BLaER1 treated with 17β-estradiol and CSF1 and Interleukin-3, amounts not matched to agents 10 nM and 100 nM (cell line): Measurements from ENCODE around the gene TTF2.
A peak's percentile ranks its signal among the peaks of the same experiment; 100 is the strongest.

Experiments used
- H3K27ac ChIP-seq, 11 experiments: shearing (Covaris generic); formaldehyde crosslinking; 2 replicates each; pipeline ENCODE4 v1.8.1; 2022
- H3K27me3 ChIP-seq, 11 experiments: shearing (Covaris generic); formaldehyde crosslinking; 2 replicates each; pipeline ENCODE4 v1.8.1; 2022
- H3K36me3 ChIP-seq, 11 experiments: shearing (Covaris generic); formaldehyde crosslinking; 2 replicates each; pipeline ENCODE4 v1.8.1; 2022
- H3K4me1 ChIP-seq, 10 experiments: shearing (Covaris generic); formaldehyde crosslinking; 2 replicates each; pipeline ENCODE4 v1.8.1; 2022
- H3K4me2 ChIP-seq, 11 experiments: shearing (Covaris generic); formaldehyde crosslinking; 2 replicates each; pipeline ENCODE4 v1.8.1; 2022
- H3K4me3 ChIP-seq, 10 experiments: shearing (Covaris generic); formaldehyde crosslinking; 2 replicates each; pipeline ENCODE4 v1.8.1; 2022
- H3K9ac ChIP-seq, 11 experiments: shearing (Covaris generic); formaldehyde crosslinking; 2 replicates each; pipeline ENCODE4 v1.8.1; 2022
- H3K9me3 ChIP-seq, 11 experiments: shearing (Covaris generic); formaldehyde crosslinking; replicated peaks in 1 of 11; 2 replicates each; pipeline ENCODE4 v1.8.1; 2022
- H4K20me1 ChIP-seq, 11 experiments: shearing (Covaris generic); formaldehyde crosslinking; 2 replicates each; pipeline ENCODE4 v1.8.1; 2022
- Cebpa-rat ChIP-seq, 11 experiments: shearing (Covaris generic); IDR thresholded peaks; 2 replicates each; pipeline ENCODE4 v1.8.1; 2022

The TTF2 gene

DNA sequence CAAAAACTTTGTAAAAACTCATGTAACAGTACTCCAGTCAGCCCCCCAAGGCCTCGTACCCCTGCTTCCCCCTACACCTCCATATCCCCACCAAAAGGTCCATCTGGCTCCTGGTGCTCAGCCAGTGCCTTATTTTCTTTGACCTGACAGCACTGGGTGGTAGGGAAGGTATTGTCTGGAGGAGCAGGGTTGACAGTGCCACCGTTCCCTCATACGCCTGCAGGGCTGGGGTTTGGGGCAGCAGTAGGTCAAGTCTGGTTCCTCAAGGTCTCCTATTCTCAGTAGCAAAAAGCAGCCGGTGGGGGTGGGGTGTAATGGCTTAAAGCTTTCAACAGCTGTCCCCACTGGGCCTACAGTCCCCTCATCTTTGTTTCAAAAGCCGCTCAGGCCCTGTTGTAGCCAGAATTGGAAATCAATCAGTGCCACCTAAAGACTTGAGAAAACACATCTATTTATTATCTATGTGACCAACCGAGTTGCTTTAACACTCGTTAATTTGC is 25.3 kb upstream of the TTF2 start:
- peak overlapping the region in 6 of 11 experiments; percentile 10 to 78 (median 68); a peak in 7 of 22 replicates for H3K4me2 ChIP-seq
- H3K27ac ChIP-seq, result no peak overlapping the region
- no peaks in the 10 kb centered on the region for H4K20me1 ChIP-seq
- H3K4me3 ChIP-seq, result no peak overlapping the region
- no peak for TF ChIP-seq Cebpa-rat (IDR thresholded peaks at IDR 0.05)
- no peaks in the 10 kb centered on the region for H3K9me3 ChIP-seq
- H3K27me3 ChIP-seq, result no peaks in the 10 kb centered on the region
- H3K4me1 ChIP-seq, result peaks cover 31 to 63% (median 56%) of the 10 kb centered on the region in 10 experiments
- no peak overlapping the region for H3K9ac ChIP-seq
- H3K36me3 ChIP-seq, result peaks cover 0 to 82% (median 0%) of the 10 kb centered on the region in 11 experiments; a peak in 9 of 22 replicates

- peaks cover 36 to 66% (median 54%) of the 10 kb centered on the region in 10 experiments for H3K4me1 ChIP-seq
- H3K4me3 ChIP-seq, result no peak overlapping the region
- peak overlapping the region in 3 of 11 experiments; percentile 24 to 36 (median 35); a peak in 5 of 22 replicates for H3K27ac ChIP-seq
- H3K36me3 ChIP-seq, result peaks cover 0 to 70% (median 0%) of the 10 kb centered on the region in 11 experiments; a peak in 9 of 22 replicates
- H3K4me2 ChIP-seq, result peak overlapping the region in 10 of 11 experiments; percentile 8 to 72 (median 59); a peak in 16 of 22 replicates
- no peaks in the 10 kb centered on the region for H4K20me1 ChIP-seq
- no peaks in the 10 kb centered on the region for H3K27me3 ChIP-seq
- H3K9ac ChIP-seq, result no peak overlapping the region
- H3K9me3 ChIP-seq, result no peaks in the 10 kb centered on the region
- TF ChIP-seq Cebpa-rat (IDR thresholded peaks at IDR 0.05), result 0 out of 22 replicates have a peak, but pooled peaks of 1 of the 11 experiments have one; percentile 20
Measured at GRCh38 chr1:117036018-117036461, 24.1 kb upstream of the TTF2 start.

DNA sequence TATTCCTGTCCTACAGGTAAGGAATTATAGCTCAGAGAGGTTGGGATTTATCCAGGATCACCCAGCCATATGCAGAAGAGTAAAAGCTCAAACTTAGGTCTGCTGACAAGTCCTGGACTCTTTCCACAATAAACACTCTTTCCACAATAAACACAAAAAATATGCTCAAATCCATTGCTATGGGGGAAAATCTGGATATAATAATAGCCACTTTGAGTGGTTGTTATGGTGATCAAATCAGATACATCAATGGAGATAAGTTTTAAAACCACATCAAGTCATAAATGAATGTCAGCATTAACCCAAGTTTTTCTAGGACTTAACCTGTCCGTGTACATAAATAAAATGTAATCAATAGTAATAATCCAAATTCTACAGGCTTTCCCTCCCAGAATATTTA is 22.3 kb upstream of the TTF2 start:
- peaks cover 30 to 54% (median 39%) of the 10 kb centered on the region in 10 experiments for H3K4me1 ChIP-seq
- no peaks in the 10 kb centered on the region for H4K20me1 ChIP-seq
- no peak for TF ChIP-seq Cebpa-rat (IDR thresholded peaks at IDR 0.05)
- no peak overlapping the region for H3K4me2 ChIP-seq
- peaks cover 0 to 52% (median 0%) of the 10 kb centered on the region in 11 experiments; a peak in 9 of 22 replicates for H3K36me3 ChIP-seq
- peaks cover 0 to 8% (median 0%) of the 10 kb centered on the region in 11 experiments; a peak in 3 of 22 replicates for H3K9me3 ChIP-seq
- no peak overlapping the region for H3K27ac ChIP-seq
- no peak overlapping the region for H3K4me3 ChIP-seq
- no peaks in the 10 kb centered on the region for H3K27me3 ChIP-seq
- H3K9ac ChIP-seq, result no peak overlapping the region

GRCh38 chr1:117038236-117038635 is 21.9 kb upstream of the TTF2 start:
- H3K36me3 ChIP-seq, result peaks cover 0 to 52% (median 0%) of the 10 kb centered on the region in 11 experiments; a peak in 9 of 22 replicates
- peak overlapping the region in 4 of 11 experiments; percentile 1 to 49 (median 12); a peak in 1 of 22 replicates for H3K4me2 ChIP-seq

GRCh38 chr1:117044217-117044616 is 15.9 kb upstream of the TTF2 start:
- Histone ChIP-seq H3K9ac (no peak overlapping the region), H4K20me1 (no peaks in the 10 kb centered on the region), H3K27ac (no peak overlapping the region), H3K4me3 (no peak overlapping the region), H3K4me2 (no peak overlapping the region), H3K36me3 (no peaks in the 10 kb centered on the region), H3K4me1 (peaks cover 10 to 49% (median 18%) of the 10 kb centered on the region in 10 experiments), H3K27me3 (no peaks in the 10 kb centered on the region), H3K9me3 (peaks cover 0 to 8% (median 0%) of the 10 kb centered on the region in 11 experiments; a peak in 3 of 22 replicates)
- no peak for TF ChIP-seq Cebpa-rat (IDR thresholded peaks at IDR 0.05)

More at GRCh38 chr1:117038236-117038635, 21.9 kb upstream of the TTF2 start:
- Histone ChIP-seq H3K4me1 (peaks cover 26 to 50% (median 34%) of the 10 kb centered on the region in 10 experiments), H3K27me3 (no peaks in the 10 kb centered on the region), H3K9ac (no peak overlapping the region), H3K4me3 (no peak overlapping the region), H4K20me1 (no peaks in the 10 kb centered on the region), H3K9me3 (peaks cover 0 to 8% (median 0%) of the 10 kb centered on the region in 11 experiments; a peak in 3 of 22 replicates), H3K27ac (no peak overlapping the region)
- no peak for TF ChIP-seq Cebpa-rat (IDR thresholded peaks at IDR 0.05)

DNA sequence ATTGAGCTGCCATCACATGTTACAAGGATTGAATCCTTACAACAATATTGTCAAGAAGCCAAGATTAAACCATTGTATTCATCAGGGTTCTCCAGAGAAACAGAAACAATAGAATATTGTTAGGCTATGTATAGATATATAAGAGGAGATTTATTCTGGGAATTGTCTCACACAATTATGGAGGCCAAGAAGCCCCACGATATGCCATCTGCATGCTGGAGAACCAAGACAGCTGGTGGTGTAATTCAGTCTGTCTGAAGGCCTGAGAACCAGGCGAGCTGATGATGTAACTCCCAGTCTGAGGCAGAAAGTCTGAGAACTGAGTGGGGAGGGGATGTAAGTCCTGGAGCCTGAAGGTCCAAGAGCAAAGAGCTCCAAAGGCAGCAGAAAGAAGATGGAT is 14.5 kb upstream of the TTF2 start:
- H4K20me1 ChIP-seq, result no peaks in the 10 kb centered on the region
- H3K27ac ChIP-seq, result no peak overlapping the region
- TF ChIP-seq Cebpa-rat (IDR thresholded peaks at IDR 0.05), result no peak

GRCh38 chr1:117046781-117047180 is 13.3 kb upstream of the TTF2 start:
- TF ChIP-seq Cebpa-rat (IDR thresholded peaks at IDR 0.05), result no peak
- Histone ChIP-seq H3K4me2 (no peak overlapping the region), H3K27ac (no peak overlapping the region), H3K9me3 (peaks cover 0 to 4% (median 0%) of the 10 kb centered on the region in 11 experiments; a peak in 3 of 22 replicates), H3K9ac (no peak overlapping the region), H3K36me3 (no peaks in the 10 kb centered on the region), H3K27me3 (no peaks in the 10 kb centered on the region), H3K4me3 (no peak overlapping the region), H4K20me1 (no peaks in the 10 kb centered on the region), H3K4me1 (peaks cover 36 to 56% (median 39%) of the 10 kb centered on the region in 10 experiments)

More for the DNA sequence above, 14.5 kb upstream of the TTF2 start:
- Histone ChIP-seq H3K27me3 (no peaks in the 10 kb centered on the region), H3K9ac (no peak overlapping the region), H3K4me1 (peaks cover 24 to 54% (median 32%) of the 10 kb centered on the region in 10 experiments), H3K4me2 (no peak overlapping the region), H3K36me3 (no peaks in the 10 kb centered on the region), H3K4me3 (no peak overlapping the region), H3K9me3 (peaks cover 0 to 8% (median 0%) of the 10 kb centered on the region in 11 experiments; a peak in 3 of 22 replicates)

GRCh38 chr1:117047271-117047670 is 12.9 kb upstream of the TTF2 start:
- H3K9ac ChIP-seq, result no peak overlapping the region

DNA sequence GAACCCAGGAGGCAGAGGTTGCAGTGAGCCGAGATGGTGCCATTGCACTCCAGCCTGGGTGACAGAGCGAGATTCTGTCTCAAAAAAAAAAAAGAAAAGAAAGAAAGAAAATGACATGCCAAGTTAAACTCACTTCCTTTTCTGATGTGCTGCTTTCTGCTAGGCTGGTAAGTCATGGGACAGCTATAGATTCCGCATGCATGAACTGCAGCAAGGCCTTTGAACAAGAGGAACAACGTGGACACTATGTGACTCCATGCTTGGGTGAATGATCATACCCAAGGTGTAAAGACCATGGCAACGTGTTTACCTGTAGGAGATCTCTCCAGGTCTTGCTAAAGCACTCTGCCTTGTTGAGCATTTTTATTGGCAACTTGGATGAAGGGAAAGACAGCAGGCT is 10.3 kb upstream of the TTF2 start:
- Histone ChIP-seq H3K4me3 (no peak overlapping the region), H3K36me3 (no peaks in the 10 kb centered on the region), H3K27me3 (no peaks in the 10 kb centered on the region), H4K20me1 (no peaks in the 10 kb centered on the region), H3K4me2 (peak overlapping the region; percentile 38 to 87 (median 76); a peak in 20 of 22 replicates), H3K4me1 (peaks cover 42 to 74% (median 47%) of the 10 kb centered on the region in 10 experiments), H3K9ac (no peak overlapping the region), H3K27ac (peak overlapping the region in 6 of 11 experiments; percentile 44 to 66 (median 59); a peak in 9 of 22 replicates), H3K9me3 (no peaks in the 10 kb centered on the region)
- no peak for TF ChIP-seq Cebpa-rat (IDR thresholded peaks at IDR 0.05)

More at GRCh38 chr1:117047271-117047670, 12.9 kb upstream of the TTF2 start:
- Histone ChIP-seq H3K4me1 (peaks cover 41 to 61% (median 44%) of the 10 kb centered on the region in 10 experiments), H3K4me3 (no peak overlapping the region), H3K36me3 (no peaks in the 10 kb centered on the region), H3K4me2 (peak overlapping the region in 2 of 11 experiments; percentile 65 to 79; a peak in 1 of 22 replicates), H3K9me3 (no peaks in the 10 kb centered on the region), H4K20me1 (no peaks in the 10 kb centered on the region), H3K27me3 (no peaks in the 10 kb centered on the region), H3K27ac (no peak overlapping the region)
- no peak for TF ChIP-seq Cebpa-rat (IDR thresholded peaks at IDR 0.05)
